Subcutaneous abdominal adipose tissue (tissue), 5 donors: ENCODE results near the gene NT5DC4.

Source experiments
- H3K27ac ChIP-seq: one replicate; pipeline ENCODE4 v1.7.0; 2013; ENCODE audit warnings: low read depth, mild to moderate bottlenecking, inconsistent platforms, low read length, moderate library complexity
- H3K27me3 ChIP-seq, 5 donors: one replicate each; pipeline ENCODE4 v1.7.0; 2013; ENCODE audit warnings: low read length in 5 of 5, inconsistent platforms in 1 of 5; ENCODE audit not compliant: control insufficient read depth in 5 of 5, insufficient read depth in 4 of 5
- H3K36me3 ChIP-seq, 5 donors: one replicate each; pipeline ENCODE4 v1.7.0; 2013; ENCODE audit warnings: low read length in 5 of 5; ENCODE audit not compliant: control insufficient read depth in 5 of 5, insufficient read depth in 5 of 5
- H3K4me1 ChIP-seq, 5 donors: one replicate each; pipeline ENCODE4 v1.7.0; 2013; ENCODE audit warnings: low read length in 5 of 5, mild to moderate bottlenecking in 3 of 5, moderate library complexity in 1 of 5; ENCODE audit not compliant: control insufficient read depth in 5 of 5, insufficient read depth in 5 of 5
- H3K4me3 ChIP-seq, 5 donors: one replicate each; pipeline ENCODE4 v1.7.0; 2013; ENCODE audit warnings: low read length in 5 of 5, low read depth in 1 of 5
- H3K9ac ChIP-seq, 5 donors: one replicate each; pipeline ENCODE4 v1.7.0; 2013; ENCODE audit warnings: low read length in 5 of 5, mild to moderate bottlenecking in 4 of 5, moderate library complexity in 3 of 5
- H3K9me3 ChIP-seq, 5 donors: one replicate each; pipeline ENCODE4 v1.7.0; 2013; ENCODE audit warnings: low read length in 5 of 5; ENCODE audit not compliant: control insufficient read depth in 5 of 5
- donor health status: healthy.
- donor health status: healthy.
- donor health status: healthy.
- donor health status: healthy.
- donor health status: healthy.

NT5DC4 gene

DNA sequence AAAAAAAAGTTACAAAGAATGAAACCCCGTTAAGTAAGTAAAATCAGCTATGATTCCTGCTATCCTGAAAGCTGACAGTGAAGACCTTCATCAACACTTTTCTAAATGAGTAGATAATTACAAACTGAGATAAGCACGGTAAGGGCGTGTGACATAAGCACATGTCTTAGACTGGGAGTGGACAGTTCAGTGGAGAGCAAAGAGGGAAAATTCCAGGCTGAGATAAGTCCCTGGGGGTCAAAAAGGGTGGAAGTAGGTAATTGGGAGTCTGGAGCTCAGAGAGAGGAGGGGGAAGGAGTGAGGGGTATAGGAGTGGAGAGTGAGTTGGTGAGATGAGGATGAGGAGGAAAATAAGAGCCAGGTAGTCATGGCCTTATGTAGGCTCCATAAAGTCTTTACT, 67.8 kb downstream of the NT5DC4 start:
- Histone ChIP-seq H3K9ac (no peak overlapping the region), H3K4me1 (peaks cover 0 to 14% (median 8%) of the 10 kb centered on the region in 5 donors), H3K36me3 (no peaks in the 10 kb centered on the region), H3K4me3 (no peak overlapping the region), H3K27me3 (no peaks in the 10 kb centered on the region), H3K9me3 (no peaks in the 10 kb centered on the region), H3K27ac (no peak overlapping the region)
